Stimulated activated CD8-positive, alpha-beta memory T cell treated with anti-CD3 and anti-CD28 coated beads, Interleukin-15, amount 100 ng/mL, for 4 hours (primary cell): ENCODE results near the gene KRTAP10-1.
"Not testable (repeated sequence)": the region's sequence is repeated elsewhere in the genome, so short reads cannot be mapped to it uniquely, and the experiment has no call there.

ENCODE experiments used
- DNase-seq, 2 donors: peaks; one replicate each; pipeline ENCODE4 v3.0.0-alpha.2; 2020; ENCODE audit warnings: low read depth in 2 of 2

The KRTAP10-1 gene

DNA sequence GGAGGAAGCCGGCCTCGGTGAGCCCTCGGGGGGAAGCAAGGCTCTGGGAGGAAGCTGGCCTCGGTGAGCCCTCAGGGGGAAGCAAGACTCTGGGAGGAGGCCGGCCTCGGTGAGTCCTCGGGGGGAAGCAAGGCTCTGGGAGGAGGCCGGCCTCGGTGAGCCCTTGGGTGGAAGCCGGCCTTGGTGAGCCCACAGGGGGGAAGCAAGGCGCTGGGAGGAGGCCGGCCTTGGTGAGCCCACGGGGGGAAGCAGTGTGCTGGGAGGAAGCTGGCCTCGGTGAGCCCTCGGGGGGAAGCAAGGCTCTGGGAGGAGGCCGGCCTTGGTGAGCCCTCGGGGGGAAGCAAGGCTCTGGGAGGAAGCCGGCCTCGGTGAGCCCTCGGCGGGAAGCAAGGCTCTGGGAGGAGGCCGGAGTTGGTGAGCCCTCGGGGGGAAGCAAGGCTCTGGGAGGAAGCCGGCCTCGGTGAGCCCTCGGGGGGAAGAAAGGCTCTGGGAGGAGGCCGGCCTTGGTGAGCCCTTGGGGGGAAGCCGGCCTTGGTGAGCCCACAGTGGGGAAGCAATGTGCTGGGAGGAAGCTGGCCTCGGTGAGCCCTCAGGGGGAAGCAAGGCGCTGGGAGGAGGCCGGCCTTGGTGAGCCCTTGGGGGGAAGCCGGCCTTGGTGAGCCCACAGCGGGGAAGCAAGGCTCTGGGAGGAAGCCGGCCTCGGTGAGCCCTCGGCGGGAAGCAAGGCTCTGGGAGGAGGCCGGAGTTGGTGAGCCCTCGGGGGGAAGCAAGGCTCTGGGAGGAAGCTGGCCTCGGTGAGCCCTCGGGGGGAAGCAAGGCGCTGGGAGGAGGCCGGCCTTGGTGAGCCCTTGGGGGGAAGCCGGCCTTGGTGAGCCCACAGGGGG lies 36.7 kb downstream of the KRTAP10-1 start:
- not testable (repeated sequence) for DNase-seq

DNA sequence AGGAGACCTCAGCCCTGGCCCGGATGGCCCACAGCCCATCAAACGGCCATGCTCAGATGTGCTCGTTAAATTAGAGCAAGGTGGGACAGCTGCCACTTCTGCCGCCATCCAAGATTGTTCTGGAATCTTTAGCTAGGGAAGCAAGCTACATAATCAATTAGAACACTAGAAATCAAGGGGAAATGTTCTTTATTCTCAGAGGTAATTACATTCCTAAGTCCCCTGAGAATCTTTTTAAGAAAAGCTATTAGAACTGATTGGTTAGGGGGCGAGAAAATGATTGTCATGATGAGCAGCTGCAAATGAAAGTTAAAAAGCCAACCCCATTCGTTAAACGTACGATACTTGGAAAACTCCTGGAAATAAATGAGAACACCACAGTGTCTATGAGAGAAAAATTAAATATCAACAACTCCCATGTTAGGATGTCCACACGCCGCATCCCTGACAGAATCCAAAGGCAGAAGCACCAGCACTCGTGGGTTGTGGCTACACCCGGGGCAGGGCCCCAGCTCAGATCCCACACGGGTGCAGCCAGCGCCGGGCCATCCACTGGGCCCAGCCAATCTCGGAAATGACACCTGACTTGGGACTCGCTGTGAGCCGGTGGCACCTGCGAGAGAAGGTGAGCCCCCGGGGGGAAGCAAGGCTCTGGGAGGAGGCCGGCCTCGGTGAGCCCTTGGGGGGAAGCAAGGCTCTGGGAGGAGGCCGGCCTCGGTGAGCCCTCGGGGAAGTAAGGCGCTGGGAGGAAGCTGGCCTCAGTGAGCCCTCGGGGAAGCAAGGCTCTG lies 37.6 kb downstream of the KRTAP10-1 start:
- DNase-seq, result no peak

DNA sequence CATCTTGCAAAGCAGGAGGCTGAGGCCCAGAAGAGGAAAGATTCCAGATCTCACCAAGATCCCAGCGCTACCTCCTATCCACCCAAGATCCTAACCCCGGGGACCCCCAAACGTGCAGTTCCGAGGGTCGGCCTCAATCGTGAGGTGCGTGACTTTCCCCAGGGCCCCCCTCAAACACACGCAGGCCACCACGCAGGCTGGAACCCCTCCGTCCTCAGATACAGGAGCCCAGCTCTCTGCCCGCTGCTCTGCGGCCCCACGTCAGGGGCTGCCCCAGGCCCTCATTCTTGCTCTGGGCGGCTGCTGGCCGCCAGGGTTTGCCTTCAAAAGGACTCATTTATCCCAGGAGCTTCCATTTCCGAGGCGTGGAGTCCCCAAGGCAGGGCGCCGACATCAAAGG lies 39.9 kb downstream of the KRTAP10-1 start:
- no peak for DNase-seq

DNA sequence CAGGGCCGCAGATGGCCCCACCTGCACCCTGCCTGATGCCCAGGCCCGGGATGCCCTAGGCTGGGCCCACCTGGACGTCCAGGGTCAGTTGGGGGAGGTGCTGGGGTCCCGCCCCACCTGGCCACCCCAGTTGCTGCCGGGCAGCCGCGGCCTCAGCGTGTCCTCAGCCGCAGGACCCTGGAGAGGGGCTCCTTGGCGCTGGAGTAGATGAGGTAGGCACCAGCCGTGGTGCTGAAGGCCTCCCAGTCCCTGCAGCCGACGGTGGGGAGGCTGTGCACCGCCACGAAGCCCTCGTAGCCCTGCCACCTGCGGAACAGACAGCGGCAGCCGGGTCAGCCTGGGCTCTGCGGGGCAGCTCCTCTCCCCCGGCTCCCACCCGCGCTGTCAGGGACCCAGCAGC lies 40.4 kb downstream of the KRTAP10-1 start:
- DNase-seq, result no peak

DNA sequence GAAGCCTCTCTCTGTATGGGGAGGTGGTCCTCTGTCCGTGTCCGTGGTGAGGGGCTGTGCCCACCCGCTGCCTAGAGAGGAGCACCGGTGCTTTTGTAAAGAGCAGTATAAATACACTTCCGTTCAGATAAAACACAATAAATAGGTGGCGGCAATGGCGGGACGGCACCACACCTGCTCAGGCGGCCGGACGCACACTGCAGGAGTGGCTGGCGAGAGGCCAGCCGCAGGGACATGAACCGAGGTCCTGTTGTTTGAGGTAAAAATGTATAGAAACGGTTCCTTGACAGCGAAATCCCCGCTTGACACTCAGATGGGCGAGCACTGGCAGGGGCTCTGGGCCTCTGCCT lies 40.8 kb downstream of the KRTAP10-1 start:
- DNase-seq, result no peak

DNA sequence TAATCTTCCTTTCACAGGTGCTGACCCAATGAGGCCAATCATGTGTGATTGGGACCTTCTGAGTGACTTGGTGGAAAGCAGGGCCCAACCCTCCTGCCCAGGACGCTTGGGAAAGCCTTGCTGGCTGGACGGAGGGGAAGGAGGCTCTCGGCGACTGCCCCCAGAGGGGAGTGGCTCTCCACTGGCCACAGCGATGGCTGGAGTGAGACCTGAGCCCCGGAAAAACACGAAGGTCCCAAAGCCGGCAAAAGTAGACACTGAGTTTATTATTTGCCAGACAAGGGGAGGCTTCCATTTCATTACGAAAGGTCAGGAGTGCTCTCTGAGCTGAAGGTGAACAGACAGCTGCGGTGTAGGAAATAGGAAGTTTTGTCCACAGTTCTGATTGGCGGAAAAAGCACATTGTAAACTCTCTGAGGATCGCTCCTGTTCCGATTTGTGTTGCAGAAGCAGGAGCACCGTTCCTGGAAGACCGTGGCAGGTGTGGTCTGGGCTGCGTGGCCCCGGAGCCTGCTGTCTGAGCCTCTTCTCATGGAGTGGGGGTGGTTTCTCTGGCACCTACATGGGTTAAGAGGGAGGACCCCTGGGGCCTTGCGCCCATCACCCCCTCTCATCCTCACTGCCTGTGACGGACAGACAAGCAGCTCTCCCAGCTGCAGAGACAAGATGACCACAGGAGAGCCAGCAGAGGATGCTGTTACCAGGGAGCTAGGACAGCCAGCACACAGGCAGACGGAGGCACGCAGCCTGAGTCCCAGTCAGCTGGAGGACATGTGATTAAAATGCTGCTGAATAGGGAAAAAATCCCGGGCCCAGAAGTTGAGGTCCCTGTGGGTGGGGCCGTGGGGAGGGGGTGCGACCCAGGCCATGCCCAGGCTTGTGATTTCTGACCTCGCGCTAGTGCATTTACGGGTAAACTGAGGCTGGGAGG lies 41.5 kb downstream of the KRTAP10-1 start:
- DNase-seq, result no peak

DNA sequence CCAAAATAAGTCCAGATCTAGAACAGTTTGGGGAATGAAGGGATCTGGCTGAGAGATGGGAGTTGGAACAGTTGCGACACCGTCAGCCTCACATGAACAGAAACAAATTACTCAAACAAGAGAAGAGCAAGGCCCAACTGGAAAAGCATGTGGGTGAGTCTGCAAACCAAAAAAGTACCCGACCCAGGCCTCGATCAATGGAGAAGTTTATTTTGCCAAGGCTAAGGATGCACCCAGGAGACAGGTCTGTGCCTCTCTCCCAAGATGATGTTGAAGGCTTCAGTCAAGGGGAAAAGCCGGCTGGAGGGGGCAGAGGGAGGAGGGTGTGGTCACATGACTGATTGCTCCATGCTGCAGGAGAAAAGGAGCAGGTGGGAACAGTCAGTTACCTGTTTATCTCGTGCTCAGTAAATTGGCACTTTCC lies 42.3 kb downstream of the KRTAP10-1 start:
- DNase-seq, result no peak

DNA sequence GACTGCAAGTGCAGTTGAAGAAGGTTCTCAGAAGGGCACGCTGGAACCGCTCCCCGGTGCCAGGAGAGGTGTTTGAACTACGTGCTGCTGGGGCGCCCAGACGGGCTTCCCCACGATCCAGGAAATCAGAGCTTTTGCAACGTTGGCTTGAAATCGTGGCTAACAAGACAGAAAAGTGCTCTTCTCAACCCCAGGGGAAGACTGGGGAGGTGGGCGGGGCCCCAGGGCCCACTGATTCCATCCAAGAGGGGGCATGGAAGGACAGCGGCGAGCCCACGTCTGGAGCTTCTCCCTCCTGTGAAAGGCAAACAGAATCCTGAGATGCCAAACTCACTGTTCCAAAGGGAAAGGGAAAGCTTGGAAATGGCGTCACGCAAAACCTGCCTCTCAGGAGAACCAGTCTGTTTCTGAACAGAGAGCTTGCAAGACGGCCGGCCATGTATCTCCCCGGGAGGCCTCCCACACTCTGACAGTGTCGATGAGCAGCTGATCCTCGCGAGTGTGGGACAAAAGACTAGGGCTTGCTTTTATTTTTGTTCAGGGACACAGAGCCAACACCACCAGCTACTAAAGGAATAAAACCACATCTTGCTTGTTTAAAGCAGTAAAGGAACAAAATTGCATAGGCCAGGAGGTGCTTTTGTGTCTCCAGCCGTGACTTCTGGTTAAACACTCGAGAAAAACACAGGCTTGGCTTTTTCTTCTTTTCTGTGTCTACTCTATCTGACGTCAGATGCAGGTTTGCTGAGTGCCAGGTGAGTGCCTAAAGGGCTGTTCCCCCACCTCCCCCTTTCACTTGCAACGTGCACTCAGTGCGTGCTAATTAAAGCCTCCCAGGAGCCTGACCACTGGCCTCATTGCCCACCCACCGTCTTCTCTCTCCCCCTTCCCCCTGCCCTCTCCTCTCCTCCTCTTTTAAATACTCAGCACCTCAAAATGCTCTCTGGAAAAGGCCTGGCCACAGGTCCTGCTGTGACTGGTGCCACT lies 43.1 kb downstream of the KRTAP10-1 start:
- DNase-seq, result no peak

DNA sequence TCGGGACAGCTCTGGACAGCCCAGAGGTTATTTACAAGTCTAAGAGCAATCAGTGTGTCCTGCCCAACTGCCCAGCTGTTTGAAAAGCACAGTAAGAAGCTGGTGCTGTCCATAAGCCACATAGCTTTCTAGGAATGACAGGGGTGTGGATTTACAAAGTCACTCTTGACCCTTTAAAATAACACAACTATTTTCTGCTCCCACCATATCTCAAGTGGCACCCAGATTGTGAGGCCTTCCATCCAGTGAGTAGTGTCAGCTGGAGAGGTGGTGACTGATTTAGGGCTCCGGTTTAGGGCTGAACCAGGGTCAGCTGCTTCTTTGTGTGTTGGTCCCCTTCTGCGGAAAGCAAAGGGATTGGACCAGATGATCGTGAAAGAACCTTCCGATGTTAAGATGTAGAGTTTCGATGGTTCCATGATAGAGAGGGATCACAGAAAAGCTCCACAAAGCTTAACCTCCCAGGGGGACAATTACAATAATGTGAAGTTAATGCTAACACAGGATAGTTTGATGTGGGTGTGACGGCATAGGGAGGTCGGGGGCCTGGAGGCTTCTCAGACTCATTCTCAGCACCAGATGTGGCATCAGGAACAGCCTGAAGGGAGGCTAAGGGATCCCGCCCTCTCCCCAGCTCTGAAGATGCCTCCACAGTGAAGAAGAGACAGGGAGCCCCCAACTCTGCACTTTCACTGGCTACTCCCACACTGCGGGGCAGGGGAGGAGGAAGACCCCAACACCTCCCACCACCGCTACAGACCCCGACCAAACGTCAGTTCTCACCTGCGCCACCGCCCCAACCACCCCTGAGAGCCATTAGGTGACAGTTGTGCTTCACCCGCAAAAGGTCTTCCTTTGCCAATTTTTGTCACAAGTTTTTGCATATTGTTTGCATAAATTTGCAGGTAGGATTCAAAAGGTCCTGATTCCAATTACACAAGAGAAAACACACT lies 44.1 kb downstream of the KRTAP10-1 start:
- DNase-seq, result no peak

DNA sequence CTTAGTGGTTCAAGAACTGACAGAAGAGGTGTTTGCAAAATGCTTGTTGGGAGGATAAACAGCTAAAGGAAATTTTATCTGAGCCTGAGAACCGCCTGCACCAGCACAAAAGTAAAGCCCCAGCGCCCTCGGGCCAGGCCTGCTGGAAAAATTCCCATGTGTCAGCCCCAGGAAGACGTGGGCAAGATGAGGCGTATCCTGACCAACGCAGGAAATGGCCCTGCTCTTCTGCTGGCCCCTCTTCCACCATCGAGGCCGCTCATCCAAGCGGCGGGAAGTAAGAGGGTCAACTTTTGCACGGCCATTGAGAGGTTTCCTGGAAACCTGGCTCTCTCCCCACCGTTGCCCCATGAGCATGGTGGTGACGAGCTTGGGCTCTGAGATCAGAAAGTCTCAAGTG lies 45.0 kb downstream of the KRTAP10-1 start:
- DNase-seq, result no peak

DNA sequence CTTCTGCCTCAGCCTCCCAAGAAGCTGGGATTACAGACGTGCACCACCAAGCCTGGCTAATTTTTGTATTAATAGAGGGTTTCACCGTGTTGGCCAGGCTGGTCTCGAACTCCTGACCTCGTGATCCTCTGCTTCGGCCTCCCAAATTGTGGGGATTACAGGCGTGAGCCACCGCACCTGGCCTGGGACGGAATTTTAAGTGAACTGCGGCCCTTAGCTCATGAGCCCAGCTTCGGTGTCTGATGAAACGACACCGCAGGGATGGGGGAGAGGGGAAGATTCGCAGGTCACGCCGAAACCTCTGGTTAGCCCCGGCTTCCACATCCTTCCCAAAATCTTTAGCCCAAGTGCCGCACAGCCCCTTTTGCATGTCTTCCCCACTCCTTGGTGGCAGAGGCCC lies 45.6 kb downstream of the KRTAP10-1 start:
- DNase-seq, result no peak

DNA sequence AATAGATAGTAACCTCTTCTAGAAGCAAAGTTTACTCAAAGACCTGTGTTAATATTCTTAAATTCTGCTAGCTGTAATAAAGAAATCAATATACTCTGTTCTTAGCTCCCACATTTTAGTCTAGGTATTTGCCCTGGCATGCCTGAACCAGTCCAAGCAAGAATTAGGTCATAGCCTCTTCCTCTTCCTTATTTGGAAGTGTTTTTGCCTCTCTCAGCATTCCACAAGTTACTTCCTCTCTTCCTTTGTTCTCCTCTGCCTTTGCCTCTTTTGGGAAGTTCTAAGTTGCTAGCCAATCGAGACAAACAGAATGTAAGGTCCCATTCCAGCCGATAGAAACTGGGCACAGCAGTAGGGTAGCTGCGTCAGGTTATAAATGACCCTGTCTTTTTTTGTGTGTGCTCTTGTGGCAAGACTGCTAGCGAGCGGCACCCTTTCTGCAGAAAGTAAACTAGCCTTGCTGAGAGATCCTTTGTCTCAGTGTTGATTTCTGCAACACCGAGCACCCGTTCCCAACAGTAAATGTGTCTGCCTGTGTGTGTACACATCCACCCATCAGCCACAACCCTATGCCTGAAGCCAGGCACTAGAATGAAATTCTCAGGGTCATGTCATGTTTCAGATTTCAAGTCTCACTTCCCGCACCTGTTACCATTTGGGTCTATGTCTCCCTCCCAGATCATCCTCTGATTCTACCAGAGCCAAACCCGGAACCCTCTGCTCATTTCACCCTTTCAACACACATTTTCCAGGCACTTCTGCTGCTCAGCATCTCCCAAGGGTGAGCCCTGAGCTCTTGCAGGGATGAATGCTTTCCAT lies 47.2 kb downstream of the KRTAP10-1 start:
- DNase-seq, result no peak

DNA sequence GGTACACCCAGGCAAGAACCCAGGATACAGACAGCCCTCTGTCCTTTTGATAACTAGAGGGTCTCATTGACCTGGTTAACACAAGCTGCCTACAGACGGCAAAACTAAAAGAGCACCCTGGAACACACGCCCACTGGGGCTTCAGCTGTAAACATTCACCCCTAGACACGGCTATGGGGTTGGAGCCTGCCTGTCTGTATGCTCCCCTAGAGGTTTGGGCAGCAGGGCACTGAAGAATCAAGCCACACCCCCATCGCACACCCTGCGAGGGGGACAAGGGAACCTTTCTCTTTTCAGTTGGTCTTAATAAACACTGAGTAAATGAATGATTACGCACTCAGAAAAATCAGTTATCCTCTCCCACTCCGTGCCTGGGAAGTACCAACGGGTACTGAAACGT lies 49.2 kb downstream of the KRTAP10-1 start:
- DNase-seq, result no peak

DNA sequence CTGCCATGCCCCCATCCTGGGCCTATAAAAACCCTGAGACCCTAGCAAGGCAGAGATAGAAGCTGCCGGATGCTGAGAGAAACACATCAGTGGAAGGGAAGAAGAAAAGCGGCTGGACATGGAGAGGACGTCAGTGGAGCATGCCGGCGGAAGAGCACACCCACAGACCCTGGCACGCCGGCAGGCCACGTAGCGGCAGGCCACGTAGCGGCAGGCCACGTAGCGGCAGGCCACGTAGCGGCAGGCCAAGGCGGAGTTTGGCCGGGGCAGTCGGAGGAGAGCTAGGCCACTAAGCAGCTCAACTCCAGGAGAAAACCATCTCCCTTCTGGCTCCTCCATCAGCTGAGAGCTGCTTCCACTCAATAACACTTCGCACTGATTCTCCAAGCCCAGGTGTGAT lies 49.6 kb downstream of the KRTAP10-1 start:
- no peak for DNase-seq

DNA sequence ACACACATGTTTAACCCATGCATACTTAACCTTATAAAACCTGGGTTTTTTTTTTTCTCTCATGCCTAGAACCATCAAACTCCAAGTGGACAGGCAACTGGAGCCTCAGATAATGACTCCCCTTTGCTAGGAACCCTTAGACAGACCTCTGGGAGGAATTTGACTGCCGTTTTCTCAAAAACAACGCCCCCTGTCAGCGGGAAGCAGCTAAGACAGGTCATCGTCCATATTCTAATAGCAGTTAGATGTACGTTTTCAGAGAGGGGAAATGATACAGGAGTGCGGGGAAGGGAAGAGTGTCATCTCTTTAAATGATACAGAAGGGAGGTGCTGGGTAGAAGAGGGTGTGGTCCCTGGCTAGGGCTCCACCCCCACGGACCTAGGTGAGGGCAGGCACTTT lies 50.0 kb downstream of the KRTAP10-1 start:
- no peak for DNase-seq
